22Rv1 (cell line): Measurements from ENCODE around the gene P2RY8.

Source experiments
- ZFX ChIP-seq: fragments of 450-650 bp; IDR thresholded peaks from 2 replicates; pipeline ENCODE4 v1.6.1; 2017; ENCODE audit warnings: antibody characterized with exemption, borderline replicate concordance
- TF ChIP-seq, protein P1 (sequence below): fragments of 450-650 bp; IDR thresholded peaks from 2 replicates; pipeline ENCODE4 v1.5.1; 2017; ENCODE audit warnings: mild to moderate bottlenecking

DNA sequence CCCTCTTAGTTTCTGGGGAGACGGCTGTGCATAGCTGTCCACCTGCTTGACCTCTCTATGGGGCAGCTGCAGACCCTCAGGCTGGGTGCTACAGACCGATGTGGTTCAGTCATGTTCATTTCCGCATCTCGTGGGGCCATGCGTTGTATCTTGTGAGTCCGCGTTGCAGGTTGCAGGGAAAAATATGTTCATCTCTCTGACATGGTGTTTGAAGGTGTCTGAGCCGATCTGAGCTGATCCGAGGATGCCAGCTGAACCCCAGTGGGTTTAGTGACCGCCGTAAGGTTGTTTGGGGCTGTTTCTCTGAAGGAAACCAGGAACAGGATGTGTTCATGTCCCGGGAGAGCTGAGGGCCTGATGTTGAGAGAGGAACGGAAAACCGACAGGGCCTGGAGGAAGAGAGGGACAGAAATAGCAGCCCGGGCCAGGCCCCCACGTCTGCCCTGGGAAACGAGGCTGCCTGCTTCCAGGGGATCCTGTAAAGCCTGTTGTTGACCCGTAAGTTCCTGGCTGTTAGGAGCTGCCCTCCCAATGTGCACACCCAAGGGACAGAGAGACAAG is 9.8 kb upstream of the P2RY8 start:
- TF ChIP-seq, protein P1, sequence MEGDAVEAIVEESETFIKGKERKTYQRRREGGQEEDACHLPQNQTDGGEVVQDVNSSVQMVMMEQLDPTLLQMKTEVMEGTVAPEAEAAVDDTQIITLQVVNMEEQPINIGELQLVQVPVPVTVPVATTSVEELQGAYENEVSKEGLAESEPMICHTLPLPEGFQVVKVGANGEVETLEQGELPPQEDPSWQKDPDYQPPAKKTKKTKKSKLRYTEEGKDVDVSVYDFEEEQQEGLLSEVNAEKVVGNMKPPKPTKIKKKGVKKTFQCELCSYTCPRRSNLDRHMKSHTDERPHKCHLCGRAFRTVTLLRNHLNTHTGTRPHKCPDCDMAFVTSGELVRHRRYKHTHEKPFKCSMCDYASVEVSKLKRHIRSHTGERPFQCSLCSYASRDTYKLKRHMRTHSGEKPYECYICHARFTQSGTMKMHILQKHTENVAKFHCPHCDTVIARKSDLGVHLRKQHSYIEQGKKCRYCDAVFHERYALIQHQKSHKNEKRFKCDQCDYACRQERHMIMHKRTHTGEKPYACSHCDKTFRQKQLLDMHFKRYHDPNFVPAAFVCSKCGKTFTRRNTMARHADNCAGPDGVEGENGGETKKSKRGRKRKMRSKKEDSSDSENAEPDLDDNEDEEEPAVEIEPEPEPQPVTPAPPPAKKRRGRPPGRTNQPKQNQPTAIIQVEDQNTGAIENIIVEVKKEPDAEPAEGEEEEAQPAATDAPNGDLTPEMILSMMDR = no peak
- TF ChIP-seq ZFX = no peak
